Measurements from ENCODE around the gene VPS13D. TPM values are rescaled to one million over a fixed set of nuclear protein-coding genes. Genes with fewer than 3 reads are reported as not detected.

VPS13D gene
- total RNA-seq, 1 experiment from 2014 or later: 30.7 TPM

DNA sequence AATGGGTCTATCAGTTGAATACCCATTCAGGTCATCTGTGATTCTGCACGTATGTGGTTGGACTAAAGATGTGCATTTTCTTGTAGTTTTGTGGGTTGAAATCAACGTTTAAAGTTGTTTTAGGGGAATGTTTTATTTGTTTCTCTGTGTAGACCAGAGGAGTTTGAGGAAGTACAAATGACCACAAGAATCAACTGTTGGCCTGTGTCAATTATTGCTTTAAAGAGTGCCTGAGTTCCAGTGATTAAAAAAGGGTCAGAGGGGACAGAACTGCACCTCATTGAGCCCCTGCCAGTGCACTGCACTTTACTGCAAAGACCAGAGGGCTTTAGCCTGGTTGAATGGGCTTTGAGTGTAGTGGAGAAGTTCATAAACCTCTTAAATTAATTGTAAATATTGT lies 190.3 kb downstream of the VPS13D start:
- Histone ChIP-seq H3K9ac (ENCODE audit: low read length) (no peak overlapping the region), H3K9me3 (ENCODE audit: low read length) (no peaks in the 10 kb centered on the region), H3K4me2 (ENCODE audit: low read length) (no peak overlapping the region), H3F3A (ENCODE audit: low read length, unreplicated experiment) (no peaks in the 10 kb centered on the region), H3K9me2 (replicated peaks; ENCODE audit: low read length) (no peaks in the 10 kb centered on the region), H2AFZ (ENCODE audit: low read length) (no peak overlapping the region), H3K4me3 (ENCODE audit: low read length) (no peak overlapping the region), H3K4me1 (ENCODE audit: insufficient read depth, low read length) (peaks cover 26% of the 10 kb centered on the region), H3K36me3 (ENCODE audit: low read depth, low read length) (peaks cover 13% of the 10 kb centered on the region; the same call in 1 of the 2 replicates), H3K79me2 (ENCODE audit: low read length) (no peaks in the 10 kb centered on the region), H3K27me3 (ENCODE audit: low read length) (no peaks in the 10 kb centered on the region), H3K27ac (ENCODE audit: low read length) (no peak overlapping the region), H4K20me1 (ENCODE audit: low read length) (no peaks in the 10 kb centered on the region)
- POLR2A ChIA-PET (ENCODE audit: unreplicated experiment): no interaction called here
- no peak for TF ChIP-seq CTCF (conservative IDR thresholded peaks at IDR 0.05; ENCODE audit: low read depth, low read length)
- no peak for TF ChIP-seq EZH2 (IDR thresholded peaks at IDR 0.05; ENCODE audit: low read length, unreplicated experiment)
- no peak for TF ChIP-seq EZH2phosphoT487 (IDR thresholded peaks at IDR 0.05; ENCODE audit: borderline replicate concordance, low read length)
- no peak for DNase-seq
- CTCF ChIA-PET: no interaction called here
- no TSS peak for BruUV-seq (replicated peaks)
- ATAC-seq: no peak
- intact Hi-C loops (cut with micrococcal nuclease): no loop called here

DNA sequence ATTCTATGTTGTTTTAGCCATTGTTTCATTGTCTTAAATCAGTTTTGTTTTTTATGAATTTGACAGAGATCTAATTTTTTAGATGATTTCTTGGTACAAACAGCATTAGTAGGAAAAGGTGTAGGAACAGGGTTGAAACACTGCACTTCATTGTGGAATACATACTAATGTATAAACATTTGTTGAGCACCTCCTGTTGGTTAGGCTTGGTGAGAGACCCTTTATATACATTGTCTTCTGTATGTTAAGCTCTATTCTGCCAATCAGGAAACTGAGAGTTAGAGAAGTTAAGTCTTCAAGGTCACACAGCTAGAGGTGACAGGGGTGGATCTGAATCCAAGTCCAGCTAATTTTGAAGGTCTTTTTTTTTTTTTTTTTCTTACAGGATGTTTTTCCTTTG lies 192.7 kb downstream of the VPS13D start:
- BruUV-seq (replicated peaks): no TSS peak
- Histone ChIP-seq H3K79me2 (ENCODE audit: low read length) (no peaks in the 10 kb centered on the region), H2AFZ (ENCODE audit: low read length) (no peak overlapping the region), H4K20me1 (ENCODE audit: low read length) (no peaks in the 10 kb centered on the region), H3K4me1 (ENCODE audit: insufficient read depth, low read length) (peaks cover 22% of the 10 kb centered on the region), H3K36me3 (ENCODE audit: low read depth, low read length) (0 out of 2 replicates have a peak, but pooled peaks cover 5% of the 10 kb centered on the region), H3K9me2 (replicated peaks; ENCODE audit: low read length) (no peaks in the 10 kb centered on the region), H3K9me3 (ENCODE audit: low read length) (no peaks in the 10 kb centered on the region), H3K9ac (ENCODE audit: low read length) (no peak overlapping the region), H3F3A (ENCODE audit: low read length, unreplicated experiment) (no peaks in the 10 kb centered on the region), H3K4me3 (ENCODE audit: low read length) (no peak overlapping the region), H3K27ac (ENCODE audit: low read length) (no peak overlapping the region), H3K27me3 (ENCODE audit: low read length) (no peaks in the 10 kb centered on the region), H3K4me2 (ENCODE audit: low read length) (no peak overlapping the region)
- DNase-seq: no peak
- peak; percentile 35; the same call in 1 of the 2 replicates for TF ChIP-seq CTCF (conservative IDR thresholded peaks at IDR 0.05; ENCODE audit: low read depth, low read length)
- TF ChIP-seq EZH2 (IDR thresholded peaks at IDR 0.05; ENCODE audit: low read length, unreplicated experiment): no peak
- TF ChIP-seq EZH2phosphoT487 (IDR thresholded peaks at IDR 0.05; ENCODE audit: borderline replicate concordance, low read length): no peak
- intact Hi-C loops (cut with micrococcal nuclease): no loop called here
- POLR2A ChIA-PET (ENCODE audit: unreplicated experiment): interaction anchor here (0.6 kb wide), 1 partner anchor 24 kb away, joined by 3 read pairs; no protein-coding TSS in a partner anchor
- no peak for ATAC-seq
- CTCF ChIA-PET: no interaction called here

DNA sequence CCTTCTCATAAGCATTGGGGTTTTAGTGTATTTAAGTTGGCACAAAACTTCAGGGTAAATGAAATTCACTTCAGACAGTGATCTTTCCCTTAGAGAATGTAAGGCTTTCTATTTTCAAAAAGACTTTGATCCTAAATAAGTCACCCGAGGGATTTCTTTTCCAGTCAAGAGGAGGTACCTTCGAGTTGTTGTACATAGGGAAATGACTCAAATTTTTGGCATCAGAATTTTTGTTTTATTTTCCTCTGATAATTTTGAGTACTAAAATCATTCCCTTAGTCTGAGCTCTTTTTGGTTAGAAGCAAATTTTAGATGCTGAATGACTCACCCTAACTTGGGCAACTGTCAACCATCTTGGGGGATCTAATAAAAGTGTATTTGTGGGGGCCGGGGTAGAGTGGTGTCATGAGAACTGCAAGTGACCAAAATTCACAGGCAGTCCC lies 194.3 kb downstream of the VPS13D start:
- H3K4me1 ChIP-seq (ENCODE audit: insufficient read depth, low read length): peaks cover 22% of the 10 kb centered on the region
- H3K9me2 ChIP-seq (replicated peaks; ENCODE audit: low read length): no peaks in the 10 kb centered on the region
- POLR2A ChIA-PET (ENCODE audit: unreplicated experiment): no interaction called here
- intact Hi-C loops (cut with micrococcal nuclease): no loop called here
- no peaks in the 10 kb centered on the region for H3K9me3 ChIP-seq (ENCODE audit: low read length)
- no peaks in the 10 kb centered on the region for H3K27me3 ChIP-seq (ENCODE audit: low read length)
- BruUV-seq (replicated peaks): no TSS peak
- no peaks in the 10 kb centered on the region for H3F3A ChIP-seq (ENCODE audit: low read length, unreplicated experiment)
- H3K27ac ChIP-seq (ENCODE audit: low read length): peak overlapping the region; percentile 38
- TF ChIP-seq EZH2phosphoT487 (IDR thresholded peaks at IDR 0.05; ENCODE audit: borderline replicate concordance, low read length) (no peak), EZH2 (IDR thresholded peaks at IDR 0.05; ENCODE audit: low read length, unreplicated experiment) (no peak), CTCF (conservative IDR thresholded peaks at IDR 0.05; ENCODE audit: low read depth, low read length) (no peak)
- H4K20me1 ChIP-seq (ENCODE audit: low read length): no peaks in the 10 kb centered on the region
- H3K4me2 ChIP-seq (ENCODE audit: low read length): peak overlapping the region; percentile 24
- CTCF ChIA-PET: interaction anchor here (0.9 kb wide), 1 partner anchor 54 kb away, joined by 4 read pairs; no protein-coding TSS in a partner anchor
- peak; percentile 61 for DNase-seq
- H2AFZ ChIP-seq (ENCODE audit: low read length): no peak overlapping the region
- ATAC-seq: peak; percentile 71
- 0 out of 2 replicates have a peak, but pooled peaks cover 4% of the 10 kb centered on the region for H3K36me3 ChIP-seq (ENCODE audit: low read depth, low read length)
- H3K9ac ChIP-seq (ENCODE audit: low read length): no peak overlapping the region
- H3K4me3 ChIP-seq (ENCODE audit: low read length): no peak overlapping the region
- no peaks in the 10 kb centered on the region for H3K79me2 ChIP-seq (ENCODE audit: low read length)

Data from PC-3 (cell line).